Stimulated activated CD4-positive, alpha-beta T cell treated with anti-CD3 and anti-CD28 coated beads, Interleukin-15, amount 100 ng/mL, for 1 hour (primary cell): Measurements from ENCODE around the gene GOLGA6L7.
"Not testable (repeated sequence)": the region's sequence is repeated elsewhere in the genome, so short reads cannot be mapped to it uniquely, and the experiment has no call there.

Experiments used
- DNase-seq, 2 donors: peaks; one replicate each; pipeline ENCODE4 v3.0.0-alpha.2; 2020; ENCODE audit warnings: low read depth in 1 of 2, low spot score in 1 of 2

GOLGA6L7 gene, protein sequence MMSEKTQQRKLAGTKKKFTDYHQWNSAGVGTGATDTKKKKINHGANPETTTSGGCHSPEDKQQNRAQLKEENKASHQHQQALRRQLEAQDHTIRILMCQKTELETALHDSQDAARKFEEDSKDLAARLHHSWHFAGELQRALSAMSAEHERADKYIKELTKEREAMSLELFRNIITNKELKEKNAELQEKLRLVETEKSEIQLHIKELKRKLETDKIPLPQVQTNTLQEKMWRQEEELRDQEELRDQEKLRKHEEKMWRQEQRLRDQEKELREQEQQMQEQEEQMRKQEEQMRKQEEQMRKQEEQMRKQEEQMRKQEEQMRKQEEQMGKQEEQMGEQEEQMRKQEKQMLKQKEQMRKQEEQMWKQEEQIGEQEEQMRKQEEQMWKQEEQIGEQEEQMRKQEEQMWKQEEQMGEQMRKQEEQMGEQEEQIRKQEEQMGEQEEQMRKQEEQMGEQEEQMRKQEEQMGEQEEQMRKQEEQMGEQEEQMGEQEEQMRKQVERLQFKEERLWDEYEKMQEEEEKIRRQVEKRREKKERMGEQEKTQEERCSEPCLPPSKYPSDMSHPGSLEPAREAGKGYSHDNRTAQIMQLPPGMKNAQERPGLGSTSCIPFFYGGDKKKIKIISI

DNA sequence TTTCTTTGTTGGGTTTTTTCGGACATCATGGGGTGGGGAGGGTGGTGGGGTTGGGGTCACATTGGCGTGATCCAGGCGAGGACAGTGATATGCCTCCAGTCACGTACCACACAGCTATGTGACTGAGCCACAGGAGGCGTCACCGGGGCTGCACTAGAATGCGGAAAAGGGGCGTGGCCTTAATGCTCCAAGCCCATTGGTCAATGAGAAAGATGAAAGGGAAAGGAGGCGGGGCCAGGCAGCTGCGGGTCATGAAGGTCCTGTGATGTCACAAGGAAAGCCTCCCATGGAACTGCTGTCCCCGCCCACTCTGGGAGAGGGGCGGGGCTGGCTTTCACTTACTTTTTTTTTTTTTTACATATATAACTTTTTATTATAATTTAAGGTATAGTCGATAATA is at the start of gene GOLGA6L7:
Gene GOLGA6L7 (minus strand): TSS at position 124 of the 400 bp plus-strand sequence. CDS start 95 bp downstream, at position 29.
- DNase-seq = not testable (repeated sequence)

DNA sequence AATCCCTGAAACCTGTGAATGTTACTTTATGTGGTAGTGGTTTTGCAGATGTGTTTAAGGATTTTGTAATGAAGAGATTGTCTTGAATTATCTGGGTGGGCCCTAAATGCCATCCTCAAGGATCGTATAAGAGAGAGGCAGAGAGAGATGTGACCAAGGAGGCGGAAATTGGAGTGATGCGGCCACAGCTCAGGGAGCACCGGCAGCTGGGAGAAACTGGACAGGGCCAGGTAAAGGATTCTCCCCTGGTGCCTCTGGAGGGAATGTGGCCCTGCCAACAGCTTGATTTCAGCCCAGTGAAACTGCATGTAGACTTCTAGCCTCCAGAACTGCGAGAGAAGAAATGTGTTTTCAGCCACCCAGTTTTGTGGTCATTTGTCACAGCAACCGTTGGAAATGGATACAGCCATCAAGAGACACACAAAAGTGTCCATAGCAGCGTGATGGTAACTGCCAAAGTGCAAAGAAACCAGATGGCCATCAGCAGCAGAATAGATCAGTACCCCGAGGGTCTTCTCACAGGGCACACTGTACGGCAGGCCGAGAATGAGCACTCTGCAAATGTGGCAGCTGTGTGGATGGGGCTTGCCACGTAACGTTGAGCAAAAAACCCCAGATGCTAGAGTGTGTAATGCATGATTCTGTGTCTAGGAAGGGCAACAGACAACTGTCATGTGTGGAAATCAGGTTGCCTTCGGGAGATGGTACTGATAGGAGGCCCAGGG is 49.6 kb upstream of the GOLGA6L7 start:
- DNase-seq = no peak

DNA sequence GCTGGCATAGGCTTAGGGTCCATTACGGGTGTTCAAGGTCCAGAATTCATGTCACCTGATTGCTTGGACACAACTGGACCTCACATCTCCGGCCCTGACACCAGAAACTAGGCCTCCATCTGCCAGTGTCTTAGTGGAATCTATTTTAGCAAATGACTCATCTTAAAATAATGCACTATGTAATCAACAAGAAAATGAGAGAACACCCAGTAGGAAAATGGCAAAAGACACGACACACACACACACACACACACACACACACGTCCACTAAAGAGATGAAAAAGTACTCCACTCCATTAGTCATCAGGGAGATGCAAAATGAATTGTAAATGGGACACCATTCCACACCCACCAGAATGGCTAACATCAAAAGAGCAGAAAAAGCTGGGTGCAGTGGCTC is 48.5 kb upstream of the GOLGA6L7 start:
- DNase-seq = no peak

DNA sequence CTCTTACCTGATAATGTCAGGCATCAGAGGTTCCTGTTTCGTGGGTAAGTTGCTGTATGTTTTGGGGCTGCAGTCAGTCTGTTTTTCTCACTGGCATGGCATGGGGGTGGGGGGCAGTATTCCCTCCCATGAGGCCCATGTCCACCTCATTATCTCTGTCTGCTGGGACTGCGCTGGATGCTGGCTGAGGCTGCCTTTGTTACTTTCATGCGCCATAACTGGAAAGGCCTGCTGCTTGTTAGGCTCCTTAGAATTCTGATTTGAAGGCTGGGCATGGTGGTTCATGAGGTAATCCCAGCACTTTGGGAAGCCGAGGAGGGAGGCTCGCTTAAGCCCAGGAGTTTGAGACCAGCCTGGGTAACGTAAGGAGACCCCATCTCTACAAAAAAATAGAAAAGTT is 47.1 kb upstream of the GOLGA6L7 start:
- no peak for DNase-seq

DNA sequence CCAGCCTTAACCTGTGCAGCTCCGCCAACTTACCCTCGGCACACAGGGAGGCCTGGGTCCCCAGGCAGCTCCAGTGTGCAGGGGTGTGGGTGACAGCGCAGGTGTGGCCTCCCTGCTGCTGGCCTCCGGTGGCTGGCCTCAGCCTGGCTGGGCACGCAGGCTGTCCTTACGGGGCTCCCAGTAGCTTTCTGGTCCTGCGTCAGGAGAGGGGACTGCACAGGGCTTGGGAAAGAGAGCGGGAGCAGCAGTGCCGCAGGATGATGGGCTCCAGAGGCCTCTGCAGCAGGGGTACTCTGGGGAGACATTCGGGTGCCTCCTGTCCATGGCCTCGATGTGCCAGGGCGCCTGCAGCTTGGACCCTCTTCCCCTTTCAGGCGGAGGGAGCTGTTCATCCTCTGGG is 46.7 kb upstream of the GOLGA6L7 start:
- no peak for DNase-seq

DNA sequence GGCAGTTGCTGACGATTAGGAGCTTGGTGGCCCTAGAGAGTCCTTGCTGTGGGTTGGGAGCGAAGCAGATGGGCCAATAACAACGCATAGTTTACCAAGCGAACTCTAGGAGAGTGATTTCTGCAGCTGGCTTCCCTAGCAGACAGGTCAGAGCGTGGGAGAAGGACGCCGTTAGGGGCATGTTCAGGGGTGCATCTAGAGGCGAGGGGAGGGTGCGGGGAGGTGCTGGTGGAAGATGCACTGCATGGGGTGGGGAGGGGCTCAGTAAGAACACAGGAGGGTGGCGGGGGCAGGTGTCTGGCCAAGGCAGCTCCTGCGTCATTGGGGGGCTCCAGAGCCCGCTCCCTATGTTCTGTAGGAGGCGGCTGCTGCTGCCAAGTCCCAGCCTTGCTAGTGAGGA is 46.2 kb upstream of the GOLGA6L7 start:
- DNase-seq = no peak

DNA sequence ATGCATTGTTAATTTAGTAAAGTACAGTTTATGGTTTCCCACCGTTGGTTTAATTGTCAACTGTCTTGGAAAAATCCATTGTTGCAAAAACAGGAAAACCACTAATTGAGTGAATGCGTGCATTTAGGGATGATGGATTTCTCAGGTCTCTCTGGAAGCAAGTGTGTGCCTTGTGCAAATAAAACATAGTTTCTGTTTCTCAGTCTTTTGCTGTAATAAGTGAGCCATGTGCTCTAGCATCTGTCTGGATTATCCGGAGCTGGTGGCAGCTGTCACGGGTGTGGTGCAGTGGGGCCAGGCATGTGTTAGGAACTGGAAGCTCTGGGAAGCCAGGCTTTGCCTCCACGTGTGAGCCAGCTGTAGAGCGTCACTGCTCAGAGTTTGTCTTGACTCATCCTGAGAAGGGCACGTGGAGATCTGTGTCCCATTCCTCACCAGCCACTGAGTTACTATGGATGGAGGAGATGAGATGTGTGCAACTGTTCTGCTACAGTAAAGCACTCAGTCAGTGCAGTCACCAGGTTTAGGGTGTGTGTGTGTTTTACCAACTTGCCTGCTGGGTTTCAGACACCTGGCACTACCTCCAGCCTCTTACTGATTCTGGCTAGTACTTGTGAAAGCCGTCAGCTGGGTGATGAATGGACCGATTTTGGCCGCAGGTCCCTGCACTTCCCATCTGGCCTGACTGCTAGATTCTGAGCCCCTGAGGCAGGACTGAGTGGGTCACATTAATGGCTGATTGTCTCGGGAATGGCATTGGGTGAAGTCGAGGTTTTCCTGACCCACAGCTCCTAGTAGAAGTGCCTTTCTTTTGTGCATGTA is 44.6 kb upstream of the GOLGA6L7 start:
- no peak for DNase-seq

DNA sequence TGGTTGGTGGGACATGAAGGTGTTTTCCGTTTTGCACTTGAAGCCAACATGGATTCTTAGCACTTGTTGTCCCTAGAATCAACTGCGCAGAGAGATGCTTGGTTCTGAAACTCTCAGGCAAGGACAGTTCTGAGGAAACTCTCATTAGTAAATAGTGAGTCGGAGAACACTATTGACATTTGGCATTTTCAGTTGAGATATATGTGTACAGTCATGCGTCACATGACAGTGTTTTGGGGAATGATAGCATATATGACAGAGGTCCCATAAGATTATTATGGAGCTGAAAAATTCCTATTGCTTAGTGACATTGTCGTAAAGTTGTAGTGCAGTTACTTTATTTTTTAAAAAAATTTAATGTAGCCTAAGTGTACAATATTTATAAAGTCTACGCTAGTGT is 43.1 kb upstream of the GOLGA6L7 start:
- DNase-seq = no peak

DNA sequence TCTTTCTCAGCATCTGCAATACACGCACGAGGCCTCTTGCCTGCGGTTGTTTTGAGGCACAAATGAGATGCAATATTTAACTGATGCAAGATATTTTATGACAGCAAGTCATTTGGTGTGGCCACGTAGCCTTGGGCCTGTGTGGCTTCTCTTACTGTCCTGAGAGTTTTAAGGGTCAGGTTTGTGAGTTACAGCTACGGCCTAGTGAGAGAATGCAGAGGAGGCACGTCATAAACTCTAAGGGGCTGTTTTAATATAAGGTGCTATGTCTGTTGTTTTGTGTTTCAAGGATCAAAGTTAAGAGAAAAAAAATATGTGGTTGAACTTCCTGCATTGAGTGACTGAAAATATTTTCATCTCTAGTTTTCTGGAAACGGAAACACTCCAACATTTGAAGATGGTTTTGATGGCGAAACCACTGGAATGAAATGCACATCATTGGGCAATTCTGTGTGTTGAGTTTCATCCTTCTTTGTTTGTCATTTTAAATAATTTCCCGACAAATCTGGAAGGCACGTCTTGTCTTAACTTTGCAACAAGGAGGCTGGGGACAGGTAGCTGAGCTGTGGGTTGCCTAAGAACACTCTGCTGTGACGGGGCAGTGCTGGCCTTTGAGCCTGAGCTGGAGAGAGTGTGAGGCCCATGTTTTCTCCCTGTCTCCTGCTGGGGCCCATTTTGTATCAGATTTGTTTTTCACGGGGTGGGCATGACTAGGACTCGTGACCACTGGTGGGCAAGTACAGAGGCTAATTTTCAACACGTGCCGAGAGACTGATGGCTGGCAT is 42.5 kb upstream of the GOLGA6L7 start:
- DNase-seq = no peak

DNA sequence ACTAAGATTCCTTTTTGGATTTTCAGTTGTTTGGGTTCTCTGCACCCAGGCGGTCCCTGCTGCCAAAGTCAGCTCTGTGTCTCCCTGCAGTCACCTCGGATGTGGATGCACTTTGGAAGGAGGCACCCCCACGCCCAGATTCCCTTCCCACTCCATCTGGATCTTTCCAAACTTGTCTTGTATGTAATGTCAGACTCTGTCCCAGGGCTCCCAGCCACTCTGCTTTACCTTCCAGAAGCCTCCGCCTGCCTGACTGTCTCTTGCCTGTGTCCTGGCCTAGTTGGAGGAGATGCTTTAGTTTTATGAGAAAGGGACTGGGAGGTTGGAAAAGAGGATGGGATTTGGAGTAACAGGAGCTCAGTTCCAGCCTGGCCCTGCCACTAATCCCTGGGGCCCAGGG is 41.8 kb upstream of the GOLGA6L7 start:
- DNase-seq = not testable (repeated sequence)

DNA sequence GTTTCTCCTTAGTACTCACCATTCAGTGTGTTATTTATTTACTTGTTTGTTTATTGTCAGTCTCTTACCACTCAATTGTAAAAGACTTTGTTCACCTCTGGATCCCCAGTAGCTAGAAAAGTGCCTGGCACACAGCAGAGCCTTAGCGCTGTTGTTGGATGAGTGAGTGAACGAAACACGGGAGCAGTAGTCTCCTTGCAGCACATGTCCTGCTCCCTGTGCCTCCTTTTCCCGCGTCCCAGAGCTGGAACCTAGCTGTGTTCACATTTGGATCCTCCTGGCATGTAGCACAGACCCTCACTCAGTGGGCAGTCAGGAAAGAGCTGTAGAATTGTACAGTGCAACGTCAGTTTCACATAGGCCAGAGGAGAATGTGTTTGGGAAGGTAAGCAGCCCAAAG is 41.4 kb upstream of the GOLGA6L7 start:
- not testable (repeated sequence) for DNase-seq

DNA sequence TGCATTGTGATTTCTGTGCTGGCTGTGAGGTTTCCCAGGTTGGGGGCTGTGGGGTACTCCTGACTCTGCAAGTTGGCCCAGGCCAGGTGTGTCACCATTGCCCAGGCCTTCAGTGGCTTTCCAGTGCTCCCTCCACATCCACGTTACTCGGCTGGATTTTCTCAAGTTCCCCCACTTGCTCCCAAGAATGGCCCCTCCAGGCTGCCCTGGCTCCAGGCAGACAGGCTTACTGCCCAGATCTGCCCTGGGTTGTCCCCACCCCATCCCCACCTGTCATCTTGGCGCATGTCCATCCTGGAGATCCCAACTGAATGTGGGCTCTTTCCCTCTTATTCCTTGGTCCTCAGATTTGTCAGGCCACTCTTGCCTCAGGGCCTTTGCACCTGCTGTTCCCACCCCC is 40.9 kb upstream of the GOLGA6L7 start:
- DNase-seq = no peak

DNA sequence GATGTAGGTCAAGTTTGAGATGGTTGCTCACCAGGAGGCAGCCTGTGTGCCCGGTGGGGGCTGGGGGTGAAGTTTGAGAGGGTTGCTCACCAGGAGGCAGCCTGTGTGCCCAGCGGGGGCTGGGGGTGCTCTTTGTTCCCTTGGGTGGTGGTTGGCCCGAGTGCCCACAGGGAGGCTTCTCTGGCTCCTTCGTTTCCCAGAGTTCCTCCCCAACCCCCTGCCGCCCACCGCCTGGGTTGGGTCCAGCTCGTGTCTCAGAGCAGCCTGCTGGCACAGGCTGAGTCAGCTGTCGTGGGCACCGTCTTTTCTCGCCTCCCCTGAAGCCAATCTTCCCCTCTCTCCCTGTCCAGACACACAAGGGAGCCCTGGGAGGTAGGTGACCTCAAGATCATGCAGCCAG is 40.5 kb upstream of the GOLGA6L7 start:
- DNase-seq = no peak

DNA sequence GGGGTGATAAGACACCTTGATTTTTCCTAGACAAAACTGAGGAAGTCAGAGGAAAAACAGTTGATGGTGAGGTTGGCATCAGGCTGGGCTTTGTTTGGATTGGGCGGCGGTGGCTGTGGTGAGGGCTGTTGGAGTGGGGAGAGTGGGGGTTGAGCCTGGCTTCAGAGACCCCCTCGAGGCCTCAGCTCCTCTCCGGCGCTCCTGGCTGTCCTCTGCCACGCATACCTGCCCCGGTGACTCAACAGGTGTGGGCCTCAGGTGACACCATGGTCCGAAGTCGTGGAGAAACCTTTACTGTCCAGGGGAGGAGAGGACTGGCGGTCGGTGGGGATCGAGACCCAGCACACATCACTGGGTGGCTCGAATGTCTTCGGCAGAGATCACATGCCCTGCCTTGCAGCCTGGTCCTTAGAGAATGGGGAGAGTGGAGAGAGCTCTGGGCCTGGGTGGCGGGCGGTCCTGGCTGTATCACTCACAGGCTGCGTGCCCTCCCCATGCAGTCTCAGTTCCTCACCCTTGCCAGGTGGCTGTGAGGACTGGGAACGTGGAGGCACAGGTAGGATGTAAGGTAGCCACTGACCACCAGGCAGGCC is 40.0 kb upstream of the GOLGA6L7 start:
- no peak for DNase-seq

DNA sequence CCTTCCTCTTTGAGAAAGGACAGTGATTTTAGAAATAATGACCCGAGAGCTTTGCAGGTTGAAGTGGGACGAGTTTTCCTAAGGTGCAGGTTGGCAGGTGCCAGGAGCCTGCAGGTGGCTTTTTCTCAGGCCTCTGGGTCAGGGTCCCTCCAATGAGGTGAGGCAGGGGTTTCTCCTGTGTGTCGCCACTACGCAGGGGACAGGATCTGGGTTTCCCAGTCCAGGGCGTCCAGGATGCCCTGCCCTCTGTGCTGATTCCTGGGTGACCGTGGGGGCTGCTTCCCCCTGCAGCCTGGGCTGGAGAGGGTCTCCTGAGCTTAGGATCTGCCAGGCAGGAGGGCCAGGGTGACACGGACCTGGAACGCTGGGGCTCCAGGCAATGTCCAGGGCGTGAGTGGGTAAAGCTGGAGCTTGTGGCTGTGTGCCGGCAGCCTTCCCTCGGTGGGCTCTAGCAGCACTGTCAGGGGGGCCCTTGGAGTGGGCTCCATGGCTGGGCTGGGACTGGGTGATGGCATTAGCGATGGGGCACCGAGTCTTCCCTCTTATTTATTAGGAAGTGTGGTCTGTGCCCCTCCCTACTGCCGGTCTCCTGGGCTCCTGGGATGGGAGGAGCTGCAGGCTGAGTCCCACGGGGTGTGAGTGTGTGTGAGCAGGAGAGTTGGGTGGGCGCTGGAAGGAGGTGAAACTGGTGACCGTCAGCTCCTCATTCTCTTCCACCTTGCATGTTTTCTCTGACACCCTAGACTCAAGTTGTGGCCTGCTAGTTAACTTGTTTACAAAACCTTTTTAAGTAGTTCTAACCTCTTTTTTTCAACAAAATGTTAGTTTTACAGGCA is 39.1 kb upstream of the GOLGA6L7 start:
- DNase-seq = no peak

DNA sequence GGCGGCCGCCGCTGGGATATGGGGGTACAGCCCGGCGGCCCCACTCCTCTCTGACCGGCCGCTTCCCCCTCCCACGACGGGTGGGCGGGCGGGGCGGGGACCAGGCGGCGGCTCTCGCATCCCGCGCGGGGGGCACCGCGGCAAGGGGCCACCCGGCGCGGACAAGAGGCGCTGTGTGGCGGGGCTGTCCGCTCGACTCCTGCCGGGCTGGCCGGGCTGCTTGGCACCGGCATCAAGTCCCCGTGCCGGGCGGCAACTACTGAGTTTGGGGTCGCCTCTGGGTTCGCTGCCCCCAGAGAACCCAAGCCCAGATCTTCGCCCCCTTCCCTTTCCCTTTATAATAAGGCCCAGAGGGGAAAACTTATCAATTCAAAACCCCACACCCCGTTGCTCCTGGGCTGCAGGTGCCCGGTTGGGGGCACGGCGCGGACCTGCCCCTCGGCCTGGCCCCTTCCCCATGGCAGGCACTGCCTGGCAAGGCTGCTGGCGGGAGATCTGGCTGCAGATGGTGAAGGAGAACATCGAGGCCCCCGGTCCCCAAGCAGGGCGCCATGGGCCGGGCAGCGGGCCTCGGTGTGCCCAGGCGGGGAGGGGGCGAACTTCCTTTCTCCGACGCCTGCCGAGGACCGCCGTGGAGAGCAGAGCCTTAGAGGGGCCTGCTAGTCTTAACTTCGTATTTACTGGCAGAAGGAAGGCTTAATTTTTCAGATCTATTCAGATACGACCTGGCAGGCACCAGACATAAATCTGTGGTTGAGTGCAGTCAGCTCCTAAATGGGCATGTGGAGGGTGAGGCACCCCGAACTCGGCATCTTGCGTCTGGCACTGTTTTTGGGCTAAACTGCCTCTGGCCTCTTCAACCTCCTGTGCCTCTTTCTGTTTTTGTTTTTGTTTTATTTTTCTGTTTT is 38.2 kb upstream of the GOLGA6L7 start:
- no peak for DNase-seq

DNA sequence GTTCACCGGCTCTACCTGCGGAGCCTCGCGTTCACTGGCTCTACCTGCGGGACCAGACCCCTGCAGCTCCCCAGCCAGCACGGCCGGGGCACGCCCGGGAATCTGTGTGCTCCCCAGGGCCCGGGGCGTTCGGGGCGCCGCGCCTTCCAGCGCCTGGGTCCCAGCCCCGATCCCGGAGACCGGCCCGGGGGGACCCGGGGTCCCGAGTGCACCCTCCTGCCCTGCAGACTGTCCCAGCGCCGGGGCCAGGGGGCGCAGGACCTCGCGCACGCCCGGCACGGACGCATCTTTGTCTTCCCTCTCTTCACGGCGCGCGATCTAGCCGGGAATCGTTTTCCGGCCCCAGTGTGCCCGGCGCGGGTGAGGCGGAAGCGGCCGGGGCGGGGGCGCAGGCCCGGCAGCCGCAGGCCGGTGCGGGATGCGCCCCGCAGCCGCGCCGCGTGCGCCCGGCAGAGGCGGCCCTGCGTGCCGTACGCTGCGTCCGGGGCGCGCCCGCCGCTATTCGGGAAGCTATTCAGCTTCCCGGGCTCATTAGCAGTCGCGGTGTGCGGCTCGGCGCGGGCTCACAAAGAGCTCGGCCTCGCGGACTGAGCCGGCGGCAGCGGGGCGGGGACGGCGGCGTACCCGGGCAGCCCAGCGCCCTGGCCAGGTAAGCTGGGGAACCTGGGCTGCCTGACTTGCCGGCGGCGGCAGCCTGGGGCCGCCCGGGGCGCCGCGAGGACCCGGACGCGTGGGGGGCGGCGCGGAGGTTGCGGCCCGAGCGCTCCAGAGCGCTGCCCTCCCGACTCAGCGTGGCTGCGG is 37.4 kb upstream of the GOLGA6L7 start, which contains the start of gene APBA2:
Gene APBA2 (plus strand): TSS at position 345 of the 801 bp plus-strand sequence. CDS start 167,911 bp downstream, outside the sequence.
- peak; percentile 9 to 42 for DNase-seq
